Measurements from ENCODE around the gene LACTB. TPM values are rescaled to one million over a fixed set of nuclear protein-coding genes. Genes with fewer than 3 reads are reported as not detected.
A peak's percentile ranks its signal among the peaks of the same experiment; 100 is the strongest.
"Not testable (repeated sequence)": the region's sequence is repeated elsewhere in the genome, so short reads cannot be mapped to it uniquely, and the experiment has no call there.

LACTB gene
- total RNA-seq, 1 experiment from 2014 or later = 11.2 TPM

DNA sequence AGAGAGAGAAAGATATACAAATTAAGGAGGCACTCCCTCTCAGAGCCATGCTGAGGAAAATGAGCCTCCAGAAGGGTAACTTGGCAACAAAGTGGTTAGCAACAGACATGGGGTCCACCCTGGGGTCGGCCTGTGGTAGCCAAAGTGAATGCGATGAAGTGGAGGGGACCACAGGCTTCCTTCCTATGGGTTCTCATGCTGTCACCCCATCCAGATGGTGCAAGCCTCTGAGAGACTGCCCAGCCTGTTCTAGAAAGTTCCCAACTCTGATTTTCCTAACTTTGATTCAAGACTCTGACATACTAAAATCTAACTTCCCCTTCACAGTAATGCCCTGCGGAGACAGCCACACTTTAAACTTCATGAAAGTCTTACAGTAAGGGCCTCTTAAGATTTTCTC lies 18.2 kb upstream of the LACTB start:
- no peak overlapping the region for H3K4me3 ChIP-seq (ENCODE audit: low read length)
- no peak for ATAC-seq
- no TSS peak for BruUV-seq (replicated peaks)

GRCh38 chr15:63104727-63105126 lies 16.9 kb upstream of the LACTB start:
- Histone ChIP-seq H2AFZ (ENCODE audit: low read length) (no peak overlapping the region), H3F3A (ENCODE audit: low read length, unreplicated experiment) (no peaks in the 10 kb centered on the region), H3K27me3 (ENCODE audit: low read length) (no peaks in the 10 kb centered on the region), H3K4me2 (ENCODE audit: low read length) (no peak overlapping the region), H3K4me1 (ENCODE audit: insufficient read depth, low read length) (no peaks in the 10 kb centered on the region), H3K9ac (ENCODE audit: low read length) (no peak overlapping the region), H3K36me3 (ENCODE audit: low read depth, low read length) (no peaks in the 10 kb centered on the region), H3K79me2 (ENCODE audit: low read length) (no peaks in the 10 kb centered on the region), H3K4me3 (ENCODE audit: low read length) (no peak overlapping the region), H3K9me3 (ENCODE audit: low read length) (no peaks in the 10 kb centered on the region), H3K27ac (ENCODE audit: low read length) (no peak overlapping the region), H3K9me2 (replicated peaks; ENCODE audit: low read length) (no peaks in the 10 kb centered on the region), H4K20me1 (ENCODE audit: low read length) (no peaks in the 10 kb centered on the region)
- no peak for TF ChIP-seq EZH2phosphoT487 (IDR thresholded peaks at IDR 0.05; ENCODE audit: borderline replicate concordance, low read length)
- TF ChIP-seq EZH2 (IDR thresholded peaks at IDR 0.05; ENCODE audit: low read length, unreplicated experiment) = no peak
- DNase-seq = no peak
- intact Hi-C loops (cut with micrococcal nuclease) = no loop called here
- POLR2A ChIA-PET (ENCODE audit: unreplicated experiment) = no interaction called here
- CTCF ChIA-PET = no interaction called here
- BruUV-seq (replicated peaks) = no TSS peak
- ATAC-seq = no peak

More for the DNA sequence above, 18.2 kb upstream of the LACTB start:
- POLR2A ChIA-PET (ENCODE audit: unreplicated experiment) = no interaction called here
- H4K20me1 ChIP-seq (ENCODE audit: low read length) = no peaks in the 10 kb centered on the region
- no peak for DNase-seq
- H3K9ac ChIP-seq (ENCODE audit: low read length) = no peak overlapping the region
- CTCF ChIA-PET = no interaction called here
- no peak overlapping the region for H3K4me2 ChIP-seq (ENCODE audit: low read length)
- H3K79me2 ChIP-seq (ENCODE audit: low read length) = no peaks in the 10 kb centered on the region
- H3K9me2 ChIP-seq (replicated peaks; ENCODE audit: low read length) = no peaks in the 10 kb centered on the region
- H2AFZ ChIP-seq (ENCODE audit: low read length) = no peak overlapping the region
- no peak for TF ChIP-seq EZH2 (IDR thresholded peaks at IDR 0.05; ENCODE audit: low read length, unreplicated experiment)
- no peak for TF ChIP-seq CTCF (conservative IDR thresholded peaks at IDR 0.05; ENCODE audit: low read depth, low read length)
- no peak for TF ChIP-seq EZH2phosphoT487 (IDR thresholded peaks at IDR 0.05; ENCODE audit: borderline replicate concordance, low read length)
- no peaks in the 10 kb centered on the region for H3K36me3 ChIP-seq (ENCODE audit: low read depth, low read length)
- no peaks in the 10 kb centered on the region for H3K4me1 ChIP-seq (ENCODE audit: insufficient read depth, low read length)
- H3K27ac ChIP-seq (ENCODE audit: low read length) = no peak overlapping the region
- no peaks in the 10 kb centered on the region for H3K9me3 ChIP-seq (ENCODE audit: low read length)
- no peaks in the 10 kb centered on the region for H3F3A ChIP-seq (ENCODE audit: low read length, unreplicated experiment)
- intact Hi-C loops (cut with micrococcal nuclease) = no loop called here
- H3K27me3 ChIP-seq (ENCODE audit: low read length) = no peaks in the 10 kb centered on the region

GRCh38 chr15:63105354-63105753 lies 16.3 kb upstream of the LACTB start:
- DNase-seq; H3K9me2 ChIP-seq (replicated peaks; ENCODE audit: low read length); POLR2A ChIA-PET (ENCODE audit: unreplicated experiment); ATAC-seq; H3K4me1 ChIP-seq (ENCODE audit: insufficient read depth, low read length); H3K4me3 ChIP-seq (ENCODE audit: low read length); BruUV-seq (replicated peaks); H4K20me1 ChIP-seq (ENCODE audit: low read length); H3K9me3 ChIP-seq (ENCODE audit: low read length); H3K36me3 ChIP-seq (ENCODE audit: low read depth, low read length); H3K27me3 ChIP-seq (ENCODE audit: low read length); H3K9ac ChIP-seq (ENCODE audit: low read length); H3F3A ChIP-seq (ENCODE audit: low read length, unreplicated experiment); intact Hi-C loops (cut with micrococcal nuclease); H3K27ac ChIP-seq (ENCODE audit: low read length); H3K79me2 ChIP-seq (ENCODE audit: low read length); H3K4me2 ChIP-seq (ENCODE audit: low read length); H2AFZ ChIP-seq (ENCODE audit: low read length); CTCF ChIA-PET: not testable (repeated sequence)

DNA sequence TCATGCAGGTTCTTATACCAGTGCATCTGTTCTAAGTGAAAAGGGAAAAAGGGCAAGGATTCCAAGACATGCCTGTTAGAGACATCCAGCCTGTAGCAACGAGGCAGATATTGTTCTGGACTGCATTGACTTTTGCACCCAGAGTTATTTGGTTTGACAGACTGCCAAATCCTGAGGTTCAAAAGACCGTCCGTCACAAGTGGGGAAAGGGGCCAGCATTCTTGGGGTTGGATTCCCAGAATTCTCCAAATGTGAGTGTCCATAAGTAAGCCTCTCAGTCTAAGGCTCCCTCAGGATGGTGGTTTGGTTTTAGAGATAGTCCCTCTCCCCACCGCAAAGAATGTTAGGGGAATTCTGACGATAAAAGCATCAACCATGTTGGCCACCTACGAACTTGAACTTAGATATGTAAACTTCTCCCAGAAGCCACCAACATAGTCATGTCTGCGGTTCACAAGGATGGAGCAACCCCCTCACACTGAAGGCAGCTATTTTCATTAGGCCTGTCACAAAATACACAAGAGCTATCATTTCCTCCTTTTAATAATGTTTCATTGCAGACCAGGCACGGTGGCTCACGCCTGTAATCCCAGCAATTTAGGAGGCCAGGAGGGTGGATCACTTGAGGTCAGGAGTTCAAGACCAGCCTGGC lies 13.6 kb upstream of the LACTB start:
- Histone ChIP-seq H3K9ac (ENCODE audit: low read length) (no peak overlapping the region), H3K4me1 (ENCODE audit: insufficient read depth, low read length) (no peaks in the 10 kb centered on the region), H3K27me3 (ENCODE audit: low read length) (no peaks in the 10 kb centered on the region), H3K27ac (ENCODE audit: low read length) (no peak overlapping the region), H3F3A (ENCODE audit: low read length, unreplicated experiment) (no peaks in the 10 kb centered on the region), H2AFZ (ENCODE audit: low read length) (no peak overlapping the region), H3K4me3 (ENCODE audit: low read length) (no peak overlapping the region), H3K9me2 (replicated peaks; ENCODE audit: low read length) (no peaks in the 10 kb centered on the region), H4K20me1 (ENCODE audit: low read length) (no peaks in the 10 kb centered on the region), H3K36me3 (ENCODE audit: low read depth, low read length) (no peaks in the 10 kb centered on the region), H3K4me2 (ENCODE audit: low read length) (no peak overlapping the region), H3K79me2 (ENCODE audit: low read length) (no peaks in the 10 kb centered on the region), H3K9me3 (ENCODE audit: low read length) (no peaks in the 10 kb centered on the region)
- intact Hi-C loops (cut with micrococcal nuclease) = no loop called here
- ChIA-PET CTCF (no interaction called here), POLR2A (ENCODE audit: unreplicated experiment) (no interaction called here)
- ATAC-seq (no peak), DNase-seq (peak; percentile 38)
- TF ChIP-seq CTCF (conservative IDR thresholded peaks at IDR 0.05; ENCODE audit: low read depth, low read length) = no peak
- no peak for TF ChIP-seq EZH2phosphoT487 (IDR thresholded peaks at IDR 0.05; ENCODE audit: borderline replicate concordance, low read length)
- TF ChIP-seq EZH2 (IDR thresholded peaks at IDR 0.05; ENCODE audit: low read length, unreplicated experiment) = no peak
- BruUV-seq (replicated peaks) = no TSS peak
